GM12878 (cell line): ENCODE measurements around the gene MMP12. TPM values are rescaled to one million over a fixed set of nuclear protein-coding genes. Genes with fewer than 3 reads are reported as not detected.

Experiments used
- ATAC-seq: fragments of 200-7000 bp; cut with Tn5 transposase; 3 replicates; pipeline ENCODE4 v1.9.1; 2020; ENCODE audit warnings: mild to moderate bottlenecking, moderate library complexity
- BruUV-seq: library from RNA; stranded (reverse); fragments of 400-500 nt; replicated peaks from 2 replicates; lab custom pipeline; 2021; lab: Mats Ljungman, UMichigan
- CTCF ChIA-PET: fragments of 300-600 bp; sonication (Branson Sonifier 250); formaldehyde crosslinking; extraction: SDS; loops from one replicate; lab custom pipeline; 2021; ENCODE audit warnings: inconsistent platforms; lab: Yijun Ruan, JAX
- POLR2A ChIA-PET: fragments of 350-600 bp; formaldehyde crosslinking; extraction: SDS; loops from one replicate; lab custom pipeline; 2021; ENCODE audit warnings: inconsistent platforms; lab: Charles Lee
- RAD21 ChIA-PET: fragments of 300-600 bp; sonication (Branson Sonifier 250); formaldehyde crosslinking; loops from one replicate; lab custom pipeline; 2023; ENCODE audit warnings: antibody characterized with exemption; ENCODE audit not compliant: unreplicated experiment; lab: Charles Lee
- SMC1A ChIA-PET: fragments of 300-600 bp; sonication (Branson Sonifier 250); formaldehyde crosslinking; loops from one replicate; lab custom pipeline; 2023; ENCODE audit not compliant: unreplicated experiment, uncharacterized antibody; lab: Charles Lee
- DNase-seq: peaks from one replicate; pipeline ENCODE4 v3.0.0-alpha.2; 2011; ENCODE audit warnings: low read depth, low spot score
- FAIRE-seq: peaks from 3 replicates; lab custom pipeline; 2011; peaks lifted over from hg19 to GRCh38; lab: Jason Lieb, UNC
- H2AFZ ChIP-seq: 2 replicates; pipeline ENCODE4 v1.6.0; 2011; ENCODE audit warnings: low read depth, low read length, control low read depth; ENCODE audit not compliant: control insufficient read depth
- H3K27ac ChIP-seq: 2 replicates; pipeline ENCODE4 v1.5.1; 2011; ENCODE audit warnings: control low read depth; ENCODE audit not compliant: control insufficient read depth, insufficient read depth
- H3K27me3 ChIP-seq, 2 experiments: replicated peaks in 1 of 2; 2 replicates each; pipeline versions ENCODE4 v1.6.0 to v1.6.1; 2011; ENCODE audit warnings: low read length in 1 of 2; ENCODE audit not compliant: control insufficient read depth in 2 of 2, insufficient read depth in 2 of 2
- H3K36me3 ChIP-seq, 2 experiments: 2 replicates each; pipeline ENCODE4 v1.5.1; 2011; ENCODE audit warnings: low read length in 1 of 2; ENCODE audit not compliant: control insufficient read depth in 2 of 2, insufficient read depth in 2 of 2
- H3K4me1 ChIP-seq: 2 replicates; pipeline ENCODE4 v1.6.1; 2011; ENCODE audit warnings: mild to moderate bottlenecking, low read length, moderate library complexity, mixed read lengths; ENCODE audit not compliant: control insufficient read depth, insufficient read depth
- H3K4me2 ChIP-seq: 2 replicates; pipeline ENCODE4 v1.6.0; 2011; ENCODE audit warnings: control low read depth; ENCODE audit not compliant: control insufficient read depth, insufficient read depth
- H3K4me3 ChIP-seq: fragments of 200-600 bp; sonication (generic); 2 replicates; pipeline ENCODE4 v1.5.1; 2016
- H3K79me2 ChIP-seq: 2 replicates; pipeline ENCODE4 v1.6.0; 2011; ENCODE audit warnings: low read length; ENCODE audit not compliant: control insufficient read depth, insufficient read depth
- H3K9ac ChIP-seq: 2 replicates; pipeline ENCODE4 v1.8.0; 2011; ENCODE audit warnings: low read length, control low read depth, mixed read lengths; ENCODE audit not compliant: control insufficient read depth, insufficient read depth
- H3K9me3 ChIP-seq: replicated peaks from 3 replicates; pipeline ENCODE4 v1.5.1; 2011; ENCODE audit warnings: mild to moderate bottlenecking, low read length; ENCODE audit not compliant: control insufficient read depth, insufficient read depth
- H4K20me1 ChIP-seq: 2 replicates; pipeline ENCODE4 v1.6.0; 2011; ENCODE audit not compliant: control insufficient read depth, insufficient read depth
- CTCF ChIP-seq, 3 experiments: IDR thresholded peaks in 2 of 3; conservative IDR thresholded peaks in 1 of 3; 2 replicates each; pipeline ENCODE4 v1.5.1; 2011; ENCODE audit warnings: low read depth in 3 of 3, low read length in 3 of 3, mild to moderate bottlenecking in 3 of 3, control low read depth in 2 of 3, moderate library complexity in 2 of 3, inconsistent platforms in 1 of 3, mixed read lengths in 1 of 3; ENCODE audit not compliant: control insufficient read depth in 2 of 3, insufficient read depth in 1 of 3; ENCODE audit errors: extremely low read depth in 1 of 3
- GATAD2B ChIP-seq: fragments of 450-650 bp; conservative IDR thresholded peaks from 2 replicates; pipeline ENCODE4 v1.6.1; 2017; ENCODE audit warnings: low read depth, mild to moderate bottlenecking, moderate library complexity
- NBN ChIP-seq: fragments of 450-650 bp; IDR thresholded peaks from 2 replicates; pipeline ENCODE4 v1.6.1; 2016
- RAD21 ChIP-seq: IDR thresholded peaks from 2 replicates; pipeline ENCODE4 v1.6.1; 2011; ENCODE audit warnings: mild to moderate bottlenecking, low read depth, low read length, moderate library complexity; ENCODE audit not compliant: insufficient read depth
- SMC3 ChIP-seq: IDR thresholded peaks from 2 replicates; pipeline ENCODE4 v1.6.1; 2011; ENCODE audit warnings: low read length, improper control_type of control experiment, borderline replicate concordance
- TCF12 ChIP-seq: IDR thresholded peaks from 2 replicates; pipeline ENCODE4 v1.6.1; 2011; ENCODE audit warnings: low read depth, mild to moderate bottlenecking, low read length
- ZNF207 ChIP-seq: fragments of 450-650 bp; IDR thresholded peaks from 2 replicates; pipeline ENCODE4 v1.6.1; 2014; ENCODE audit warnings: antibody characterized with exemption, mild to moderate bottlenecking, borderline replicate concordance
- ZNF622 ChIP-seq: fragments of 450-650 bp; IDR thresholded peaks from 2 replicates; pipeline ENCODE4 v1.6.1; 2017; ENCODE audit warnings: mild to moderate bottlenecking, inconsistent platforms
- WGBS: methylation state at CpG from one replicate; pipeline ENCODE4 v1.1.6; 2016; ENCODE audit warnings: low lambda C conversion rate; ENCODE audit not compliant: insufficient replicate concordance, insufficient coverage; ENCODE audit errors: missing lambda C conversion rate; 5-methylcytosine and 5-hydroxymethylcytosine counted together
- in situ Hi-C: fragments of 300-500 bp; cut with MboI; formaldehyde crosslinking; loops from 9 replicates; pipeline ENCODE4 v1.14.3; 2018; ENCODE audit warnings: mixed read lengths
- intact Hi-C: fragments of 100-400 bp; cut with micrococcal nuclease; formaldehyde crosslinking; loops from one replicate; pipeline ENCODE4 v1.14.2; 2022; ENCODE audit not compliant: unreplicated experiment
- polyA plus RNA-seq, 11 experiments: library from polyadenylated mRNA; depleted of rRNA in 4 of 11; unstranded in 6 of 11; stranded (reverse) in 5 of 11; fragments of >200 nt; fragmentation: Nextera tagmentation in 4 of 11; fragmentation: Illumina TruSeq in 1 of 11; extraction: Ambion mirVana in 4 of 11; extraction: Trizol in 1 of 11; gene quantifications; 1 replicate in 1 of 11; 2 replicates in 10 of 11; pipeline versions ENCODE4 v1.2.1 to v1.2.3, GENCODE V29; 2011 to 2016; ENCODE audit warnings: inconsistent platforms in 2 of 11, missing spikeins in 2 of 11, low read depth in 1 of 11
- total RNA-seq, 4 experiments: library from RNA; depleted of rRNA in 3 of 4; stranded (reverse); fragments of >200 nt in 3 of 4; fragmentation: Illumina TruSeq in 1 of 4; extraction: Trizol in 1 of 4; gene quantifications; 2 replicates each; pipeline versions ENCODE4 v1.2.1 to v1.2.3, GENCODE V29; 2013 to 2021
- TF ChIP-seq, protein P1 (sequence below): fragments of 450-650 bp; formaldehyde crosslinking; IDR thresholded peaks from 2 replicates; pipeline ENCODE4 v1.4.0; 2020; ENCODE audit warnings: mild to moderate bottlenecking, moderate library complexity

Gene MMP12
- total and polyA plus RNA-seq, 10 of the 15 experiments (the other 5 are each of a cell fraction or from before 2014, with no cell fraction given): 0.14 TPM; not detected in 9

GRCh38 chr11:102831489-102832440, 43.0 kb downstream of the MMP12 start:
- no peak for DNase-seq

More at GRCh38 chr11:102831489-102832440, 43.0 kb downstream of the MMP12 start:
- no peak for FAIRE-seq
- no peak overlapping the region for H3K4me3 ChIP-seq
- H3K9ac ChIP-seq: no peak overlapping the region
- no peaks in the 10 kb centered on the region for H3K79me2 ChIP-seq
- H3K27ac ChIP-seq: no peak overlapping the region
- no peak overlapping the region for H2AFZ ChIP-seq
- H3K9me3 ChIP-seq: no peaks in the 10 kb centered on the region
- RAD21 ChIA-PET: interaction anchor here (0.6 to 2.4 kb wide), 15 partner anchors 39 to 286 kb away, joined by 3 to 20 read pairs (median 4); no protein-coding TSS in a partner anchor
- SMC1A ChIA-PET: interaction anchor here (0.6 to 3.8 kb wide), 13 partner anchors 9 to 225 kb away, joined by 3 to 28 read pairs (median 4); no protein-coding TSS in a partner anchor
- BruUV-seq: no TSS peak
- H3K27me3 ChIP-seq: peaks cover 0 to 9% of the 10 kb centered on the region in 2 experiments; a peak in 2 of 4 replicates
- no peaks in the 10 kb centered on the region for H3K4me1 ChIP-seq
- H4K20me1 ChIP-seq: no peaks in the 10 kb centered on the region
- 44% methylated on average over 37 of the region's 38 CpGs for WGBS
- in situ Hi-C loops (no loop called here), intact Hi-C loops (loop anchor here (1.0 kb wide), 1 partner anchor 110 kb away; no protein-coding TSS in a partner anchor)
- H3K4me2 ChIP-seq: no peak overlapping the region
- CTCF ChIA-PET: interaction anchor here (0.6 to 6.0 kb wide), 26 partner anchors 12 to 272 kb away, joined by 3 to 53 read pairs (median 4); partner anchors contain the start of gene MMP3
- peak; percentile 80 for ATAC-seq
- TF ChIP-seq TCF12 (0 out of 2 replicates have a peak, but pooled peaks have one; percentile 17), NBN (0 out of 2 replicates have a peak, but pooled peaks have one; percentile 41), ZNF622 (no peak), SMC3 (peak; percentile 42; the same call in 1 of the 2 replicates), RAD21 (peak; percentile 41; the same call in 1 of the 2 replicates), ZNF207 (no peak), CTCF (IDR thresholded peaks at IDR 0.05 in 2 of 3, conservative IDR thresholded peaks at IDR 0.05 in 1 of 3; ENCODE audit: control insufficient read depth in 2 of 3, extremely low read depth in 1 of 3, insufficient read depth in 1 of 3, low read depth in 3 of 3, low read length in 3 of 3) (peak; percentile 31 to 60 (median 53); a peak in 5 of 6 replicates), GATAD2B (no peak)
- TF ChIP-seq, protein P1, sequence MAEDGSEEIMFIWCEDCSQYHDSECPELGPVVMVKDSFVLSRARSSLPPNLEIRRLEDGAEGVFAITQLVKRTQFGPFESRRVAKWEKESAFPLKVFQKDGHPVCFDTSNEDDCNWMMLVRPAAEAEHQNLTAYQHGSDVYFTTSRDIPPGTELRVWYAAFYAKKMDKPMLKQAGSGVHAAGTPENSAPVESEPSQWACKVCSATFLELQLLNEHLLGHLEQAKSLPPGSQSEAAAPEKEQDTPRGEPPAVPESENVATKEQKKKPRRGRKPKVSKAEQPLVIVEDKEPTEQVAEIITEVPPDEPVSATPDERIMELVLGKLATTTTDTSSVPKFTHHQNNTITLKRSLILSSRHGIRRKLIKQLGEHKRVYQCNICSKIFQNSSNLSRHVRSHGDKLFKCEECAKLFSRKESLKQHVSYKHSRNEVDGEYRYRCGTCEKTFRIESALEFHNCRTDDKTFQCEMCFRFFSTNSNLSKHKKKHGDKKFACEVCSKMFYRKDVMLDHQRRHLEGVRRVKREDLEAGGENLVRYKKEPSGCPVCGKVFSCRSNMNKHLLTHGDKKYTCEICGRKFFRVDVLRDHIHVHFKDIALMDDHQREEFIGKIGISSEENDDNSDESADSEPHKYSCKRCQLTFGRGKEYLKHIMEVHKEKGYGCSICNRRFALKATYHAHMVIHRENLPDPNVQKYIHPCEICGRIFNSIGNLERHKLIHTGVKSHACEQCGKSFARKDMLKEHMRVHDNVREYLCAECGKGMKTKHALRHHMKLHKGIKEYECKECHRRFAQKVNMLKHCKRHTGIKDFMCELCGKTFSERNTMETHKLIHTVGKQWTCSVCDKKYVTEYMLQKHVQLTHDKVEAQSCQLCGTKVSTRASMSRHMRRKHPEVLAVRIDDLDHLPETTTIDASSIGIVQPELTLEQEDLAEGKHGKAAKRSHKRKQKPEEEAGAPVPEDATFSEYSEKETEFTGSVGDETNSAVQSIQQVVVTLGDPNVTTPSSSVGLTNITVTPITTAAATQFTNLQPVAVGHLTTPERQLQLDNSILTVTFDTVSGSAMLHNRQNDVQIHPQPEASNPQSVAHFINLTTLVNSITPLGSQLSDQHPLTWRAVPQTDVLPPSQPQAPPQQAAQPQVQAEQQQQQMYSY (CRISPR knock-in tag): no peak
- POLR2A ChIA-PET: no interaction called here
- H3K36me3 ChIP-seq: no peaks in the 10 kb centered on the region
